Right forelimb (tissue), 1 donor: ENCODE data around the gene UBE2B.
"Not testable (repeated sequence)": the region's sequence is repeated elsewhere in the genome, so short reads cannot be mapped to it uniquely, and the experiment has no call there.

ENCODE experiments used
- DNase-seq: peaks from one replicate; pipeline ENCODE4 v3.0.0-alpha.2; 2018

Gene UBE2B

GRCh38 chr5:134403951-134404350 is 32.6 kb downstream of the UBE2B start:
- DNase-seq: no peak

- no peak for DNase-seq
Observed at GRCh38 chr5:134406390-134406789, 35.0 kb downstream of the UBE2B start.

GRCh38 chr5:134409321-134409720 is 38.0 kb downstream of the UBE2B start:
- no peak for DNase-seq

- DNase-seq: no peak
Observed at GRCh38 chr5:134410822-134411221, 39.5 kb downstream of the UBE2B start.

GRCh38 chr5:134411228-134411545 is 39.8 kb downstream of the UBE2B start:
- no peak for DNase-seq

- peak; percentile 94 for DNase-seq
Observed at GRCh38 chr5:134411546-134412266, 40.3 kb downstream of the UBE2B start, which contains the start of gene CDKN2AIPNL. Gene CDKN2AIPNL (minus strand): TSS chr5:134411881. CDS start chr5:134411854, 27 bp downstream.

- DNase-seq: no peak
Observed at GRCh38 chr5:134413046-134413445, 41.7 kb downstream of the UBE2B start.

GRCh38 chr5:134417707-134418106 is 46.3 kb downstream of the UBE2B start:
- DNase-seq: no peak

GRCh38 chr5:134418958-134419357 is 47.6 kb downstream of the UBE2B start:
- DNase-seq: no peak

- DNase-seq: no peak
Observed at GRCh38 chr5:134420343-134420742, 49.0 kb downstream of the UBE2B start.

- DNase-seq: not testable (repeated sequence)
Observed at GRCh38 chr5:134421038-134421437, 49.7 kb downstream of the UBE2B start.

- no peak for DNase-seq
Observed at GRCh38 chr5:134422791-134423365, 51.5 kb downstream of the UBE2B start.

GRCh38 chr5:134423376-134423775 is 52.0 kb downstream of the UBE2B start:
- DNase-seq: no peak

GRCh38 chr5:134426361-134426760 is 55.0 kb downstream of the UBE2B start:
- DNase-seq: no peak

GRCh38 chr5:134427540-134428041 is 56.2 kb downstream of the UBE2B start:
- no peak for DNase-seq

- DNase-seq: no peak
Observed at GRCh38 chr5:134430001-134430569, 58.7 kb downstream of the UBE2B start.

GRCh38 chr5:134432174-134432573 is 60.8 kb downstream of the UBE2B start:
- DNase-seq: no peak

- no peak for DNase-seq
Observed at GRCh38 chr5:134432677-134433359, 61.4 kb downstream of the UBE2B start.

- DNase-seq: no peak
Observed at GRCh38 chr5:134435560-134435959, 64.2 kb downstream of the UBE2B start.

- peak; percentile 59 for DNase-seq
Observed at GRCh38 chr5:134436523-134437339, 65.4 kb downstream of the UBE2B start.

- no peak for DNase-seq
Observed at GRCh38 chr5:134437340-134437846, 66.0 kb downstream of the UBE2B start.

GRCh38 chr5:134437847-134438581 is 66.6 kb downstream of the UBE2B start:
- no peak for DNase-seq
